Esophagus muscularis mucosa (tissue), 4 donors: Measurements from ENCODE around the gene L3HYPDH. TPM values are rescaled to one million over a fixed set of nuclear protein-coding genes. Genes with fewer than 3 reads are reported as not detected.
A peak's percentile ranks its signal among the peaks of the same experiment; 100 is the strongest.

Experiments
- DNase-seq: peaks from one replicate; pipeline ENCODE4 v3.0.0-alpha.2; 2017; ENCODE audit errors: extremely low spot score
- H3K27ac ChIP-seq, 4 donors: fragments of 200-600 bp; sonication (generic); replicated peaks in 1 of 4; 1 replicate in 3 of 4; 2 replicates in 1 of 4; pipeline ENCODE4 v1.5.1; 2016 to 2019; ENCODE audit warnings: mild to moderate bottlenecking in 1 of 4
- H3K27me3 ChIP-seq, 4 donors: fragments of 200-600 bp; sonication (generic); one replicate each; pipeline versions ENCODE4 v1.5.1 to v1.6.0; 2016 to 2019
- H3K36me3 ChIP-seq, 4 donors: fragments of 200-600 bp; sonication (generic); one replicate each; pipeline ENCODE4 v1.5.1; 2016 to 2019
- H3K4me1 ChIP-seq, 4 donors: fragments of 200-600 bp; sonication (generic); one replicate each; pipeline ENCODE4 v1.5.1; 2016 to 2019
- H3K4me3 ChIP-seq, 4 donors: fragments of 200-600 bp; sonication (generic); 1 replicate in 2 of 4; 2 replicates in 2 of 4; pipeline ENCODE4 v1.5.1; 2016 to 2019; ENCODE audit warnings: mild to moderate bottlenecking in 4 of 4, moderate library complexity in 1 of 4
- H3K9me3 ChIP-seq, 4 donors: fragments of 200-600 bp; sonication (generic); 1 replicate in 3 of 4; 2 replicates in 1 of 4; pipeline ENCODE4 v1.5.1; 2016 to 2019
- CTCF ChIP-seq, 3 experiments: fragments of 200-600 bp in 2 of 3; fragments of 450-650 bp in 1 of 3; sonication (generic) in 2 of 3; IDR thresholded peaks; one replicate each; pipeline ENCODE4 v1.5.1; 2017 to 2019; ENCODE audit warnings: antibody characterized with exemption in 3 of 3, mild to moderate bottlenecking in 2 of 3, moderate library complexity in 1 of 3
- EP300 ChIP-seq: sonication (generic); formaldehyde crosslinking; IDR thresholded peaks from one replicate; pipeline ENCODE4 v1.6.1; 2017; ENCODE audit warnings: antibody characterized with exemption
- POLR2A ChIP-seq: fragments of 450-650 bp; IDR thresholded peaks from one replicate; pipeline ENCODE4 v1.6.1; 2017; ENCODE audit warnings: antibody characterized with exemption, moderate library complexity, mild to moderate bottlenecking, low read depth
- POLR2AphosphoS5 ChIP-seq, 2 donors: sonication (generic); formaldehyde crosslinking; IDR thresholded peaks; one replicate each; pipeline ENCODE4 v1.6.1; 2017; ENCODE audit warnings: antibody characterized with exemption in 2 of 2
- WGBS: methylation state at CpG from one replicate; pipeline ENCODE4 v1.1.5; 2018; 5-methylcytosine and 5-hydroxymethylcytosine counted together
- intact Hi-C: fragments of 100-400 bp; cut with DNase I; formaldehyde crosslinking; loops from one replicate; pipeline ENCODE4 v1.15.1; 2023
- total RNA-seq, 4 donors: library from RNA; depleted of rRNA; stranded (reverse); fragments of >200 nt; gene quantifications; one replicate each; pipeline versions ENCODE4 v1.1.0 to v1.2.1, GENCODE V29; 2016

L3HYPDH gene
- total RNA-seq, 4 donors from 2014 or later = 20.2 to 32.2 (median 26.0) TPM

DNA sequence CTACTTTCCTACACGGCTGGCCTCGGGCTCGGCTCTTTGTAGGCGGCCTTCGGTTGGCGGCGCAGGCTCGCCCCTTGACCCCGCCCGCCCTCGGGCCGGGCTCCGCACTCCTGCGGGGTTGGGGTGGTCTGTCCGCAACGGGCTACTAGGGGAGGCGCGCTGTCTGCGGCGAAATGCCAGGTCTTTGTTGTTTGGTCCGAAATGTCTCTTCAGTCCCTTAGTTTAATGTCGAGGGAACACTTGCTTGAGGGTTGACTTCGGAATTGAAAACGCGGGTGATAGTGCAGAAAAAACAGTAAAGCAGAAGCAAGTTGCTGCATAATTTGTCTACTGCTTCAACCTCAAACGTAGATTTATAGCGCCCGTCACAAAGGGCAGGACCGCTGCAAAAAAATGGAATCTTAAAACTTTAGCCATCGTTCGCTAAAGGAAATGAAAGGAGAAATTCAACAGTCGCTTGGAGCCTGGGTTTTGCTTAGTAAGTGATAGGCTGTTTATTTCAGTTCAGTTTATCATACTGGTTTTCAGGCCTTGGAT, 499 bp upstream of the L3HYPDH start:
- WGBS = under 1% methylated on average over 29 of the region's 32 CpGs
- no peaks in the 10 kb centered on the region for H3K27me3 ChIP-seq
- H3K4me3 ChIP-seq = peak overlapping the region; percentile 72 to 83 (median 82)
- intact Hi-C loops = loop anchor here (5.0 kb wide), 1 partner anchor 1187 kb away; the partner anchor contains the start of gene ARID4A
- peaks cover 5 to 22% (median 13%) of the 10 kb centered on the region in 4 donors for H3K36me3 ChIP-seq
- peak overlapping the region; percentile 90 to 97 (median 93) for H3K27ac ChIP-seq
- peaks cover 38 to 68% (median 61%) of the 10 kb centered on the region in 4 donors for H3K4me1 ChIP-seq
- DNase-seq = no peak
- TF ChIP-seq CTCF (IDR thresholded peaks at IDR 0.05) = no peak
- no peak for TF ChIP-seq POLR2A
- no peak for TF ChIP-seq POLR2AphosphoS5 (IDR thresholded peaks at IDR 0.05)
- TF ChIP-seq EP300 = no peak
- H3K9me3 ChIP-seq = no peaks in the 10 kb centered on the region

GRCh38 chr14:59483363-59483762, 845 bp downstream of the L3HYPDH start:
- no peaks in the 10 kb centered on the region for H3K9me3 ChIP-seq
- DNase-seq = no peak
- peaks cover 0 to 17% (median 5%) of the 10 kb centered on the region in 4 donors for H3K36me3 ChIP-seq
- H3K4me3 ChIP-seq = peak overlapping the region; percentile 72 to 83 (median 82)
- H3K4me1 ChIP-seq = peaks cover 38 to 79% (median 65%) of the 10 kb centered on the region in 4 donors
- intact Hi-C loops = loop anchor here (5.0 kb wide), 1 partner anchor 1186 kb away; the partner anchor contains the start of gene ARID4A
- H3K27me3 ChIP-seq = no peaks in the 10 kb centered on the region
- TF ChIP-seq CTCF (IDR thresholded peaks at IDR 0.05) = no peak
- 0% methylated on average over 16 of the region's 16 CpGs for WGBS
- peak overlapping the region; percentile 90 to 97 (median 93) for H3K27ac ChIP-seq

DNA sequence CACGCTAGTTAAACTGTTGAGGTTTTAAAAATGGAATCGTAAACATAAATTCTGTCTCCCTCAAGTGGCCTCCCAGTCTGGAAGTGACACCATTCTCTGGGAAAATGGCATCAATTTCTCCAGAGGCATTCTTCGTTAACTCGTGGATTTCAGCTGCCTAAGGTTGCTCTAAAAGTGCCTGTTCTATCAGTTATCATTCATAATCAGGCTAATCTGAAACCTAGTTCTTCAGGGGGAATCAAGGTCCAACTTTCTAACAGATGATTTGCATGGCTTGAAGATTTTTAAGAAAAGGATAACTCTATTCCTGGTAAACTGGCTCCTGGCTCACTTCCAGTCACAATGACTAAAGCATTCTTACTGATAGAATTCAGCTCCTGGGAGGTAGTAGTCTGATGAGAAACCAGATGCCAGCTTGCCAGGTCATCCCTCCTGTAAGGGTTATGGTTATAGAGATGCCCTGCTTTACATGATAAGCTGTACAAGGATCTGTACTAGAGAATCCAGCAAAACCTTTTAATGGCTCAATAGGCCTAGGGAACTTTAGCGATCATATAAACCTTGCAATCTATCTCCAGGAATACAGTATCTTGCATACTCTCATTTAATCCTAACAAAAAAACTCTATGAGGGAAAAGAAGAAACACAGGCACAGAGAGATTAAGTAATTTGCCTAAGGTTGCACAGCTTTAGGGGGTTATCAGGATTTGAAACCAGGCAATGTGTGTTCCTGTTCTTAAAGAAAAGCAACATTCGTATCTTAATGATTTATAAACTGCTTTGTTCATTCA, 1.5 kb downstream of the L3HYPDH start:
- Histone ChIP-seq H3K27me3 (no peaks in the 10 kb centered on the region), H3K4me1 (peaks cover 38 to 78% (median 65%) of the 10 kb centered on the region in 4 donors), H3K36me3 (peaks cover 0 to 13% (median 7%) of the 10 kb centered on the region in 4 donors), H3K4me3 (peak overlapping the region; percentile 72 to 83 (median 82)), H3K9me3 (no peaks in the 10 kb centered on the region), H3K27ac (peak overlapping the region; percentile 90 to 97 (median 93))
- TF ChIP-seq POLR2AphosphoS5 (IDR thresholded peaks at IDR 0.05) (peak in 1 of 2 donors; percentile 35), EP300 (no peak), CTCF (IDR thresholded peaks at IDR 0.05) (no peak), POLR2A (no peak)
- intact Hi-C loops = loop anchor here (5.0 kb wide), 1 partner anchor 1185 kb away; the partner anchor contains the start of gene ARID4A
- 31% methylated on average over 6 of the region's 6 CpGs for WGBS
- DNase-seq = no peak

GRCh38 chr14:59481871-59482540, 2.2 kb downstream of the L3HYPDH start:
- 49% methylated on average over 2 of the region's 2 CpGs for WGBS
- TF ChIP-seq EP300 (no peak), CTCF (IDR thresholded peaks at IDR 0.05) (no peak), POLR2A (no peak), POLR2AphosphoS5 (IDR thresholded peaks at IDR 0.05) (peak in 1 of 2 donors; percentile 37)
- H3K9me3 ChIP-seq = no peaks in the 10 kb centered on the region
- no peaks in the 10 kb centered on the region for H3K27me3 ChIP-seq
- peak overlapping the region; percentile 90 to 97 (median 93) for H3K27ac ChIP-seq
- H3K4me3 ChIP-seq = peak overlapping the region; percentile 12 to 82 (median 77)
- H3K36me3 ChIP-seq = peaks cover 0 to 11% (median 7%) of the 10 kb centered on the region in 4 donors
- H3K4me1 ChIP-seq = peaks cover 38 to 75% (median 62%) of the 10 kb centered on the region in 4 donors
- intact Hi-C loops = loop anchor here (5.0 kb wide), 1 partner anchor 1185 kb away; the partner anchor contains the start of gene ARID4A
- no peak for DNase-seq
